IMR-90 (cell line): ENCODE results near the gene HCN2. TPM values are rescaled to one million over a fixed set of nuclear protein-coding genes. Genes with fewer than 3 reads are reported as not detected.

Experiments used
- ATAC-seq: fragments of 200-7000 bp; cut with Tn5 transposase; 2 replicates; pipeline ENCODE4 v1.9.1; 2020; ENCODE audit warnings: low read depth, mild to moderate bottlenecking, moderate library complexity
- BruUV-seq: library from RNA; stranded (reverse); fragments of 400-500 nt; replicated peaks from 2 replicates; lab custom pipeline; 2021; lab: Mats Ljungman, UMichigan
- CTCF ChIA-PET: fragments of 300-600 bp; formaldehyde crosslinking; extraction: SDS; loops from one replicate; lab custom pipeline; 2021; ENCODE audit warnings: antibody characterized with exemption; lab: Yijun Ruan, JAX
- POLR2A ChIA-PET: fragments of 300-600 bp; sonication (Branson Sonifier 250); formaldehyde crosslinking; loops from one replicate; lab custom pipeline; 2022; ENCODE audit warnings: antibody characterized with exemption; ENCODE audit not compliant: unreplicated experiment; lab: Charles Lee
- DNase-seq: peaks from one replicate; pipeline ENCODE4 v3.0.0; 2013
- H2AFZ ChIP-seq: replicated peaks from 2 replicates; pipeline ENCODE3; 2013; ENCODE audit warnings: low read length, mild to moderate bottlenecking; ENCODE audit not compliant: poor library complexity
- H2AK5ac ChIP-seq: 2 replicates; pipeline ENCODE4 v1.6.1; 2013; ENCODE audit warnings: low read depth, low read length, inconsistent platforms
- H2AK9ac ChIP-seq: replicated peaks from 2 replicates; pipeline ENCODE3; 2013; ENCODE audit warnings: mild to moderate bottlenecking, low read depth, low read length, moderate library complexity; ENCODE audit not compliant: poor library complexity
- H2BK120ac ChIP-seq: 2 replicates; pipeline ENCODE4 v1.6.1; 2013; ENCODE audit warnings: low read depth, low read length, inconsistent platforms
- H2BK15ac ChIP-seq: 3 replicates; pipeline ENCODE4 v1.6.1; 2013; ENCODE audit warnings: low read depth, low read length, inconsistent platforms
- H2BK20ac ChIP-seq: 2 replicates; pipeline ENCODE4 v1.6.1; 2013; ENCODE audit warnings: low read depth, mild to moderate bottlenecking, inconsistent platforms, low read length, moderate library complexity
- H2BK5ac ChIP-seq: 2 replicates; pipeline ENCODE4 v1.6.1; 2013; ENCODE audit warnings: mild to moderate bottlenecking, low read depth, low read length, inconsistent platforms; ENCODE audit not compliant: poor library complexity, severe bottlenecking
- H3K14ac ChIP-seq: replicated peaks from 2 replicates; pipeline ENCODE4 v1.6.1; 2013; ENCODE audit warnings: low read depth, low read length, inconsistent platforms
- H3K18ac ChIP-seq: 2 replicates; pipeline ENCODE4 v1.6.1; 2013; ENCODE audit warnings: low read depth, low read length, control low read depth
- H3K23ac ChIP-seq: 2 replicates; pipeline ENCODE4 v1.6.1; 2013; ENCODE audit warnings: low read depth, low read length, inconsistent platforms
- H3K27ac ChIP-seq: 2 replicates; pipeline ENCODE4 v1.5.1; 2013; ENCODE audit warnings: mild to moderate bottlenecking, control low read depth, low read length; ENCODE audit not compliant: insufficient read depth
- H3K27me3 ChIP-seq: 2 replicates; pipeline ENCODE4 v1.6.1; 2013; ENCODE audit warnings: low read length; ENCODE audit not compliant: control insufficient read depth, insufficient read depth
- H3K36me3 ChIP-seq: 2 replicates; pipeline ENCODE4 v1.6.1; 2013; ENCODE audit warnings: low read length, mixed read lengths; ENCODE audit not compliant: control insufficient read depth, insufficient read depth
- H3K4ac ChIP-seq: 2 replicates; pipeline ENCODE4 v1.6.1; 2013; ENCODE audit warnings: low read depth, low read length, inconsistent platforms
- H3K4me1 ChIP-seq: 2 replicates; pipeline ENCODE4 v1.6.1; 2013; ENCODE audit warnings: low read length, mixed read lengths; ENCODE audit not compliant: control insufficient read depth, insufficient read depth
- H3K4me2 ChIP-seq: 2 replicates; pipeline ENCODE4 v1.6.1; 2013; ENCODE audit warnings: low read depth, mild to moderate bottlenecking, control low read depth, low read length, moderate library complexity
- H3K4me3 ChIP-seq: 2 replicates; pipeline ENCODE4 v1.5.1; 2013; ENCODE audit warnings: low read depth, mild to moderate bottlenecking, control low read depth, low read length, moderate library complexity; ENCODE audit not compliant: insufficient read depth
- H3K56ac ChIP-seq: 2 replicates; pipeline ENCODE4 v1.6.1; 2013; ENCODE audit warnings: low read length, inconsistent platforms; ENCODE audit not compliant: insufficient read depth; ENCODE audit errors: extremely low read depth
- H3K79me1 ChIP-seq, 2 experiments: 2 replicates each; pipeline ENCODE4 v1.6.1; 2013; ENCODE audit warnings: low read length in 2 of 2, inconsistent platforms in 1 of 2, low read depth in 1 of 2
- H3K9ac ChIP-seq: 2 replicates; pipeline ENCODE4 v1.6.1; 2013; ENCODE audit warnings: low read depth, low read length, control low read depth
- H3K9me1 ChIP-seq: 2 replicates; pipeline ENCODE4 v1.6.1; 2013; ENCODE audit warnings: low read length, inconsistent platforms; ENCODE audit not compliant: insufficient read depth
- H3K9me3 ChIP-seq: 2 replicates; pipeline ENCODE4 v1.6.1; 2013; ENCODE audit warnings: low read length; ENCODE audit not compliant: control insufficient read depth, insufficient read depth
- H4K20me1 ChIP-seq: 2 replicates; pipeline ENCODE4 v1.6.1; 2013; ENCODE audit warnings: low read length, inconsistent platforms; ENCODE audit not compliant: insufficient read depth
- H4K5ac ChIP-seq: 2 replicates; pipeline ENCODE4 v1.6.1; 2013; ENCODE audit warnings: mild to moderate bottlenecking, low read depth, low read length, control low read depth
- H4K8ac ChIP-seq, 2 experiments: 2 replicates each; pipeline ENCODE4 v1.6.1; 2013; ENCODE audit warnings: low read depth in 2 of 2, low read length in 2 of 2, control low read depth in 1 of 2, inconsistent platforms in 1 of 2
- H4K91ac ChIP-seq: 2 replicates; pipeline ENCODE4 v1.6.1; 2013; ENCODE audit warnings: low read depth, low read length, inconsistent platforms; ENCODE audit not compliant: insufficient read depth
- FOS ChIP-seq: fragments of 150-350 bp; IDR thresholded peaks from 2 replicates; pipeline ENCODE4 v1.6.1; 2016; ENCODE audit warnings: low read depth, low read length
- MXI1 ChIP-seq: IDR thresholded peaks from 2 replicates; pipeline ENCODE4 v1.6.1; 2012; ENCODE audit warnings: low read depth, mild to moderate bottlenecking, low read length, moderate library complexity, borderline replicate concordance
- SMC3 ChIP-seq: fragments of 150-350 bp; IDR thresholded peaks from 2 replicates; pipeline ENCODE4 v1.6.1; 2016; ENCODE audit warnings: low read depth, mild to moderate bottlenecking, antibody characterized with exemption, low read length, moderate library complexity
- WGBS, 2 experiments: methylation state at CpG; one replicate each; pipeline versions ENCODE4 v1.1.5 to v1.1.7; 2013; ENCODE audit warnings: missing lambda C conversion rate in 2 of 2; ENCODE audit not compliant: insufficient read length in 1 of 2; ENCODE audit errors: extremely low coverage in 2 of 2; 5-methylcytosine and 5-hydroxymethylcytosine counted together
- dilution Hi-C: fragments of 300-500 bp; cut with HindIII; formaldehyde crosslinking; loops from one replicate; pipeline ENCODE4 v1.14.3; 2018; ENCODE audit warnings: low sequenced_read_pairs; ENCODE audit not compliant: unreplicated experiment
- in situ Hi-C: fragments of 300-500 bp; cut with MboI; formaldehyde crosslinking; loops from 3 replicates; pipeline ENCODE4 v1.14.3; 2019; ENCODE audit warnings: low sequenced_read_pairs, inconsistent platforms, mixed read lengths
- intact Hi-C: fragments of 100-400 bp; cut with micrococcal nuclease; formaldehyde crosslinking; loops from 2 replicates; pipeline ENCODE4 v1.10.0; 2022
- polyA plus RNA-seq, 3 experiments: library from polyadenylated mRNA; depleted of rRNA; stranded (reverse); fragments of >200 nt; gene quantifications; 2 replicates each; pipeline ENCODE4 v1.2.3, GENCODE V29; 2012; ENCODE audit warnings: low replicate concordance in 1 of 3
- total RNA-seq: library from RNA; depleted of rRNA; stranded (reverse); fragments of >200 nt; gene quantifications from 2 replicates; pipeline ENCODE4 v1.2.3, GENCODE V29; 2012

Gene HCN2
- total and polyA plus RNA-seq, 2 of the 4 experiments (the other 2 are of a cell fraction): 0.72 to 2.6 TPM

- Histone ChIP-seq H2BK20ac (no peak overlapping the region), H3K36me3 (peaks cover 35% of the 10 kb centered on the region), H2AK9ac (no peak overlapping the region), H3K9ac (no peak overlapping the region), H4K8ac (no peak overlapping the region), H4K5ac (no peak overlapping the region), H3K56ac (no peak overlapping the region), H2BK5ac (no peak overlapping the region), H3K14ac (no peak overlapping the region), H3K23ac (no peak overlapping the region), H3K4ac (no peak overlapping the region), H3K18ac (no peak overlapping the region), H2AK5ac (no peak overlapping the region), H3K9me1 (no peaks in the 10 kb centered on the region), H3K9me3 (no peaks in the 10 kb centered on the region), H3K4me3 (no peak overlapping the region), H4K91ac (no peak overlapping the region), H3K4me2 (no peak overlapping the region), H2BK120ac (no peak overlapping the region), H3K4me1 (no peaks in the 10 kb centered on the region), H3K27me3 (no peaks in the 10 kb centered on the region), H3K79me1 (peaks cover 0 to 7% of the 10 kb centered on the region in 2 experiments; a peak in 1 of 4 replicates), H2BK15ac (no peak overlapping the region), H3K27ac (no peak overlapping the region), H4K20me1 (peaks cover 3% of the 10 kb centered on the region), H2AFZ (peak overlapping the region; percentile 17)
- DNase-seq: peak; percentile 82
- peak; percentile 42 for ATAC-seq
- in situ Hi-C loops (no loop called here), dilution Hi-C loops (no loop called here), intact Hi-C loops (no loop called here)
- no TSS peak for BruUV-seq
- CTCF ChIA-PET: no interaction called here
- TF ChIP-seq MXI1 (no peak), FOS (peak; percentile 38; the same call in 1 of the 2 replicates), SMC3 (no peak)
- POLR2A ChIA-PET: no interaction called here
- 82% methylated on average over 14 of the region's 24 CpGs; no CpG with 5 or more reads in 1 of the 2 experiments for WGBS, 2 experiments
These were observed 34.3 kb downstream of the HCN2 start for GRCh38 chr19:623974-624373.
